Measurements from ENCODE around the gene FBRSL1. TPM values are rescaled to one million over a fixed set of nuclear protein-coding genes. Genes with fewer than 3 reads are reported as not detected.

FBRSL1 gene
- total and polyA plus RNA-seq, 2 of the 8 experiments (the other 6 are each of a cell fraction or from before 2014, with no cell fraction given) = 18.4 to 109 TPM

DNA sequence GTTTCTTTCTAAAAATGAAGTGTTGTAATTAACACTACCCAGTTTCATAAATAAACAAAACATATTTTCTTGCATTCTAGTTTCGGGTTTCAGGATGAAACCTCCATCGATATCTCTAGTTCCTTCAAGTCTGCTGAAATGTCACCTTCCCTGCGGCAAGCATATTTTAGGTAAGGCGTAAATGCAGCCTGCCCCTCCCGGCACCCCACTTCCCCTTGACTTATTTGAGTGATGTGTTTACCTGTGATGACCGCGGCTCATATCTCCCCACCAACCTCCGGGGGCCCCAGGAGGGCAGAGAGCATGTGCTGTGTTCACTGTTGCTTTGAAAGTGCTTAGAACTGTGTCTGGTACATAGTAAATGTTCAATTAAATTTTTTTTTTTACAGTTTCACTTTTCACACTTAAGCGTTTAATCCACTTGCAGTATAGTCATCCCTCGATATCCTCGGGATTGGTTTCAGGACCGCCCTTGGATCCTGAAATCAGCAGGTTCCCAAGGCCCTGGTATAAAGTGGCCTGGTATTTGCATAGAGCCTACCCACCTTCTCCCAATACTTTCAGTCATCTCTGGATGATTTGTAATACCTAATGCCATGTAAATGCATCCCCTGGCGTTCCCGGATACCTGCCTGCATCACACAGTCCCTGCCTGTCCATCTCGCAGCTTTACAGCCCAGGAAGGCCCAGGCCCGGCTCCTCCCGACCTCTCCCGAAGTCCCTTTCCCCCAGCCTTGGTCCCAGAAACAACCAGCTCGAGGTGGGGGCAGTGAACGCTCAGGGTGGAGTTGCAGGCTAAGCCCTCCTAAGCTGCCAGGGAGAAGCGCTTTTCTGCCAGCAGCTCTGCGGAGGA is 40.2 kb upstream of the FBRSL1 start (continued):
- TF ChIP-seq, protein P1, sequence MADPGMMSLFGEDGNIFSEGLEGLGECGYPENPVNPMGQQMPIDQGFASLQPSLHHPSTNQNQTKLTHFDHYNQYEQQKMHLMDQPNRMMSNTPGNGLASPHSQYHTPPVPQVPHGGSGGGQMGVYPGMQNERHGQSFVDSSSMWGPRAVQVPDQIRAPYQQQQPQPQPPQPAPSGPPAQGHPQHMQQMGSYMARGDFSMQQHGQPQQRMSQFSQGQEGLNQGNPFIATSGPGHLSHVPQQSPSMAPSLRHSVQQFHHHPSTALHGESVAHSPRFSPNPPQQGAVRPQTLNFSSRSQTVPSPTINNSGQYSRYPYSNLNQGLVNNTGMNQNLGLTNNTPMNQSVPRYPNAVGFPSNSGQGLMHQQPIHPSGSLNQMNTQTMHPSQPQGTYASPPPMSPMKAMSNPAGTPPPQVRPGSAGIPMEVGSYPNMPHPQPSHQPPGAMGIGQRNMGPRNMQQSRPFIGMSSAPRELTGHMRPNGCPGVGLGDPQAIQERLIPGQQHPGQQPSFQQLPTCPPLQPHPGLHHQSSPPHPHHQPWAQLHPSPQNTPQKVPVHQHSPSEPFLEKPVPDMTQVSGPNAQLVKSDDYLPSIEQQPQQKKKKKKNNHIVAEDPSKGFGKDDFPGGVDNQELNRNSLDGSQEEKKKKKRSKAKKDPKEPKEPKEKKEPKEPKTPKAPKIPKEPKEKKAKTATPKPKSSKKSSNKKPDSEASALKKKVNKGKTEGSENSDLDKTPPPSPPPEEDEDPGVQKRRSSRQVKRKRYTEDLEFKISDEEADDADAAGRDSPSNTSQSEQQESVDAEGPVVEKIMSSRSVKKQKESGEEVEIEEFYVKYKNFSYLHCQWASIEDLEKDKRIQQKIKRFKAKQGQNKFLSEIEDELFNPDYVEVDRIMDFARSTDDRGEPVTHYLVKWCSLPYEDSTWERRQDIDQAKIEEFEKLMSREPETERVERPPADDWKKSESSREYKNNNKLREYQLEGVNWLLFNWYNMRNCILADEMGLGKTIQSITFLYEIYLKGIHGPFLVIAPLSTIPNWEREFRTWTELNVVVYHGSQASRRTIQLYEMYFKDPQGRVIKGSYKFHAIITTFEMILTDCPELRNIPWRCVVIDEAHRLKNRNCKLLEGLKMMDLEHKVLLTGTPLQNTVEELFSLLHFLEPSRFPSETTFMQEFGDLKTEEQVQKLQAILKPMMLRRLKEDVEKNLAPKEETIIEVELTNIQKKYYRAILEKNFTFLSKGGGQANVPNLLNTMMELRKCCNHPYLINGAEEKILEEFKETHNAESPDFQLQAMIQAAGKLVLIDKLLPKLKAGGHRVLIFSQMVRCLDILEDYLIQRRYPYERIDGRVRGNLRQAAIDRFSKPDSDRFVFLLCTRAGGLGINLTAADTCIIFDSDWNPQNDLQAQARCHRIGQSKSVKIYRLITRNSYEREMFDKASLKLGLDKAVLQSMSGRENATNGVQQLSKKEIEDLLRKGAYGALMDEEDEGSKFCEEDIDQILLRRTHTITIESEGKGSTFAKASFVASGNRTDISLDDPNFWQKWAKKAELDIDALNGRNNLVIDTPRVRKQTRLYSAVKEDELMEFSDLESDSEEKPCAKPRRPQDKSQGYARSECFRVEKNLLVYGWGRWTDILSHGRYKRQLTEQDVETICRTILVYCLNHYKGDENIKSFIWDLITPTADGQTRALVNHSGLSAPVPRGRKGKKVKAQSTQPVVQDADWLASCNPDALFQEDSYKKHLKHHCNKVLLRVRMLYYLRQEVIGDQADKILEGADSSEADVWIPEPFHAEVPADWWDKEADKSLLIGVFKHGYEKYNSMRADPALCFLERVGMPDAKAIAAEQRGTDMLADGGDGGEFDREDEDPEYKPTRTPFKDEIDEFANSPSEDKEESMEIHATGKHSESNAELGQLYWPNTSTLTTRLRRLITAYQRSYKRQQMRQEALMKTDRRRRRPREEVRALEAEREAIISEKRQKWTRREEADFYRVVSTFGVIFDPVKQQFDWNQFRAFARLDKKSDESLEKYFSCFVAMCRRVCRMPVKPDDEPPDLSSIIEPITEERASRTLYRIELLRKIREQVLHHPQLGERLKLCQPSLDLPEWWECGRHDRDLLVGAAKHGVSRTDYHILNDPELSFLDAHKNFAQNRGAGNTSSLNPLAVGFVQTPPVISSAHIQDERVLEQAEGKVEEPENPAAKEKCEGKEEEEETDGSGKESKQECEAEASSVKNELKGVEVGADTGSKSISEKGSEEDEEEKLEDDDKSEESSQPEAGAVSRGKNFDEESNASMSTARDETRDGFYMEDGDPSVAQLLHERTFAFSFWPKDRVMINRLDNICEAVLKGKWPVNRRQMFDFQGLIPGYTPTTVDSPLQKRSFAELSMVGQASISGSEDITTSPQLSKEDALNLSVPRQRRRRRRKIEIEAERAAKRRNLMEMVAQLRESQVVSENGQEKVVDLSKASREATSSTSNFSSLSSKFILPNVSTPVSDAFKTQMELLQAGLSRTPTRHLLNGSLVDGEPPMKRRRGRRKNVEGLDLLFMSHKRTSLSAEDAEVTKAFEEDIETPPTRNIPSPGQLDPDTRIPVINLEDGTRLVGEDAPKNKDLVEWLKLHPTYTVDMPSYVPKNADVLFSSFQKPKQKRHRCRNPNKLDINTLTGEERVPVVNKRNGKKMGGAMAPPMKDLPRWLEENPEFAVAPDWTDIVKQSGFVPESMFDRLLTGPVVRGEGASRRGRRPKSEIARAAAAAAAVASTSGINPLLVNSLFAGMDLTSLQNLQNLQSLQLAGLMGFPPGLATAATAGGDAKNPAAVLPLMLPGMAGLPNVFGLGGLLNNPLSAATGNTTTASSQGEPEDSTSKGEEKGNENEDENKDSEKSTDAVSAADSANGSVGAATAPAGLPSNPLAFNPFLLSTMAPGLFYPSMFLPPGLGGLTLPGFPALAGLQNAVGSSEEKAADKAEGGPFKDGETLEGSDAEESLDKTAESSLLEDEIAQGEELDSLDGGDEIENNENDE (IDR thresholded peaks at IDR 0.05; ENCODE audit: insufficient replicate concordance, low read length) = no peak
- TF ChIP-seq BCL11A (IDR thresholded peaks at IDR 0.05; ENCODE audit: low read depth in 2 of 2, low read length in 2 of 2) (no peak), EZH2 (IDR thresholded peaks at IDR 0.05; ENCODE audit: low read depth, low read length, severe bottlenecking) (no peak), SP2 (IDR thresholded peaks at IDR 0.05; ENCODE audit: low read length) (no peak), BACH1 (IDR thresholded peaks at IDR 0.05; ENCODE audit: low read length) (no peak), RNF2 (IDR thresholded peaks at IDR 0.05; ENCODE audit: borderline replicate concordance, low read depth, low read length, missing control alignments, poor library complexity, severe bottlenecking) (no peak), TAF1 (IDR thresholded peaks at IDR 0.05; ENCODE audit: low read depth, low read length) (no peak), POLR2A (IDR thresholded peaks at IDR 0.05; ENCODE audit: control extremely low read depth in 1 of 2, low read depth in 2 of 2, low read length in 2 of 2) (no peak)
- TF ChIP-seq, protein P2, sequence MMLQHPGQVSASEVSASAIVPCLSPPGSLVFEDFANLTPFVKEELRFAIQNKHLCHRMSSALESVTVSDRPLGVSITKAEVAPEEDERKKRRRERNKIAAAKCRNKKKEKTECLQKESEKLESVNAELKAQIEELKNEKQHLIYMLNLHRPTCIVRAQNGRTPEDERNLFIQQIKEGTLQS (IDR thresholded peaks at IDR 0.05; ENCODE audit: insufficient read depth, low read depth, low read length) = no peak
